Smooth muscle cell (in vitro differentiated cells): ENCODE results near the gene SYT6. TPM values are rescaled to one million over a fixed set of nuclear protein-coding genes. Genes with fewer than 3 reads are reported as not detected.
A peak's percentile ranks its signal among the peaks of the same experiment; 100 is the strongest.

Experiments
- DNase-seq: peaks from one replicate; lab custom pipeline; 2025; ENCODE audit not compliant: unreplicated experiment; lab: John Stamatoyannopoulos, UW
- H2AFZ ChIP-seq: fragments of 200-600 bp; sonication (generic); 2 replicates; pipeline ENCODE4 v1.6.0; 2016; ENCODE audit warnings: antibody characterized with exemption, low read depth, mild to moderate bottlenecking
- H3F3A ChIP-seq: fragments of 200-600 bp; sonication (generic); 2 replicates; pipeline ENCODE4 v1.6.0; 2017; ENCODE audit warnings: antibody characterized with exemption, low read depth
- H3K27ac ChIP-seq: fragments of 200-600 bp; sonication (generic); 2 replicates; pipeline ENCODE4 v1.5.1; 2016; ENCODE audit warnings: low read depth, mild to moderate bottlenecking
- H3K27me3 ChIP-seq: fragments of 200-600 bp; sonication (generic); 2 replicates; pipeline ENCODE4 v1.6.1; 2016; ENCODE audit warnings: low read depth, mild to moderate bottlenecking
- H3K36me3 ChIP-seq: fragments of 200-600 bp; sonication (generic); 2 replicates; pipeline ENCODE4 v1.5.1; 2016; ENCODE audit warnings: low read depth
- H3K4me1 ChIP-seq: fragments of 200-600 bp; sonication (generic); 2 replicates; pipeline ENCODE4 v1.5.1; 2016; ENCODE audit warnings: low read depth
- H3K4me2 ChIP-seq: fragments of 200-600 bp; sonication (generic); 2 replicates; pipeline ENCODE4 v1.6.0; 2016; ENCODE audit warnings: mild to moderate bottlenecking
- H3K4me3 ChIP-seq: fragments of 200-600 bp; sonication (generic); 2 replicates; pipeline ENCODE4 v1.5.1; 2016; ENCODE audit warnings: mild to moderate bottlenecking
- H3K79me2 ChIP-seq: fragments of 200-600 bp; sonication (generic); 2 replicates; pipeline ENCODE4 v1.6.0; 2016; ENCODE audit warnings: low read depth, mild to moderate bottlenecking
- H3K9ac ChIP-seq: fragments of 200-600 bp; sonication (generic); 2 replicates; pipeline ENCODE4 v1.6.0; 2016; ENCODE audit warnings: low read depth
- H3K9me3 ChIP-seq: fragments of 200-600 bp; sonication (generic); replicated peaks from 2 replicates; pipeline ENCODE4 v1.5.1; 2016; ENCODE audit warnings: low read depth
- H4K20me1 ChIP-seq: fragments of 200-600 bp; sonication (generic); 2 replicates; pipeline ENCODE4 v1.6.0; 2016; ENCODE audit warnings: low read depth
- CTCF ChIP-seq: fragments of 200-600 bp; sonication (generic); IDR thresholded peaks from 2 replicates; pipeline ENCODE4 v1.5.1; 2017; ENCODE audit warnings: borderline replicate concordance, mild to moderate bottlenecking, antibody characterized with exemption; ENCODE audit not compliant: insufficient read depth, poor library complexity, severe bottlenecking
- WGBS: methylation state at CpG from one replicate; pipeline ENCODE4 v1.1.7; 2016; ENCODE audit warnings: low lambda C conversion rate; 5-methylcytosine and 5-hydroxymethylcytosine counted together
- polyA plus RNA-seq: library from polyadenylated mRNA; unstranded; fragments of >200 nt; fragmentation: Nextera tagmentation; extraction: Ambion mirVana; gene quantifications from 2 replicates; pipeline ENCODE4 v1.2.1, GENCODE V29; 2016
- total RNA-seq: library from RNA; depleted of rRNA; stranded (reverse); fragments of >200 nt; gene quantifications from 2 replicates; pipeline ENCODE4 v1.2.3, GENCODE V29; 2014

SYT6 gene, protein sequence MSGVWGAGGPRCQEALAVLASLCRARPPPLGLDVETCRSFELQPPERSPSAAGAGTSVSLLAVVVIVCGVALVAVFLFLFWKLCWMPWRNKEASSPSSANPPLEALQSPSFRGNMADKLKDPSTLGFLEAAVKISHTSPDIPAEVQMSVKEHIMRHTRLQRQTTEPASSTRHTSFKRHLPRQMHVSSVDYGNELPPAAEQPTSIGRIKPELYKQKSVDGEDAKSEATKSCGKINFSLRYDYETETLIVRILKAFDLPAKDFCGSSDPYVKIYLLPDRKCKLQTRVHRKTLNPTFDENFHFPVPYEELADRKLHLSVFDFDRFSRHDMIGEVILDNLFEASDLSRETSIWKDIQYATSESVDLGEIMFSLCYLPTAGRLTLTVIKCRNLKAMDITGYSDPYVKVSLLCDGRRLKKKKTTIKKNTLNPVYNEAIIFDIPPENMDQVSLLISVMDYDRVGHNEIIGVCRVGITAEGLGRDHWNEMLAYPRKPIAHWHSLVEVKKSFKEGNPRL
- not detected in 2 replicates for total RNA-seq
- 0.15 TPM in 1 of 2 replicates, not detected in the other for polyA plus RNA-seq

DNA sequence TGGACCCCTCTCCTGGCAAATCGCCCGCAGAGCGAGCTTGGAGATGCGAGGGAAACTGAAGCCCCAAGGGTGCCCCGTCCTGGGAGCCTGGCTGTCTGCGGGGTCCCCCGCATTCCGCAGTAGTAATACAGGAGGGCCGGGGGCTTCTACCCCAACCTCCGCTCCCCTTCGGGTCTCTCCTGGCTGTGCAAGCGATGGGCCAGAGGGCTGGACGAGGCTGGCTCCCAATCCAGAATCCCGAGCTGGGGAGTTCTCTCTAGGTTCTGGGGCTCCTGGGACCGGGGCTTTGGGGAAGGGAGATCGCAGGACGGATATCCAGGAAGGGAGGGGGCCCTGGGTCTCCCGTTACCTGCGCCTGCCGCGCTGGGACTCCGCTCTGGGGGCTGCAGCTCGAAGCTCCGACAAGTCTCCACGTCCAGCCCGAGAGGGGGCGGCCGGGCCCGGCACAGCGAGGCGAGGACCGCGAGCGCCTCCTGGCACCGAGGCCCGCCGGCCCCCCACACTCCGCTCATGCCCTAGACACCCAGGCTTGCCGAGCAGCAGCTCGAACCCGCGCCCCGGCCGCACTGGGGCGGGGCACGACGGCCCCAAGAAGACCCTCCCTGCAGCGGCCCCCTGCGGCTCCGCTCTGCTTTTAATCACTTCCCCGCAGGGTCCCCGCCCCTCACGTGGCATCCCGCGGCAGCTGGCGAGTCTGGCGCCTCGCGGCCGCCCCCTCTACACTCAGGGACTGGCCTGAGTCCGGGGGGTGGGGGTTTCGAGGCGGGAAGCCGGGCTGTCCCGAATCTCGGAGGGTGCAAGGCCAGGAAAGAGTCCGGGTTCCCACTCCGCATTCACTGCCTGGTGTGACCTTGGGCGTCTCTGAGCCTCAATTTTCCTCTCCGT lies at the start of gene SYT6:
Gene SYT6, minus strand, starts transcription at position 609 of the 885 bp plus-strand sequence. Its CDS starts 97 bp downstream, at position 512.
- DNase-seq = no peak
- Histone ChIP-seq H3K4me3 (peak within 1 kb of the TSS; percentile 50), H4K20me1 (no peaks in the 10 kb centered on the region), H3K9me3 (no peaks in the 10 kb centered on the region), H3K9ac (no peak within 1 kb of the TSS), H3K79me2 (no peaks in the 10 kb centered on the region), H2AFZ (no peak within 1 kb of the TSS), H3K4me2 (peak within 1 kb of the TSS; percentile 88), H3F3A (peaks cover 7% of the 10 kb centered on the region), H3K27ac (no peak within 1 kb of the TSS), H3K4me1 (peaks cover 6% of the 10 kb centered on the region), H3K36me3 (no peaks in the 10 kb centered on the region), H3K27me3 (peaks cover 100% of the 10 kb centered on the region)
- 4% methylated on average over 51 of the region's 70 CpGs for WGBS
- TF ChIP-seq CTCF = no peak

- no peaks in the 10 kb centered on the region for H4K20me1 ChIP-seq
- H3K4me1 ChIP-seq = no peaks in the 10 kb centered on the region
- H3K4me3 ChIP-seq = no peak overlapping the region
- H3K9me3 ChIP-seq = no peaks in the 10 kb centered on the region
- no peak overlapping the region for H3K4me2 ChIP-seq
- H3K9ac ChIP-seq = no peak overlapping the region
- WGBS = 83% methylated on average over 3 of the region's 3 CpGs
- no peak overlapping the region for H2AFZ ChIP-seq
- no peak for TF ChIP-seq CTCF
- no peak overlapping the region for H3K27ac ChIP-seq
- H3F3A ChIP-seq = no peaks in the 10 kb centered on the region
- peaks cover 16% of the 10 kb centered on the region for H3K27me3 ChIP-seq
- H3K36me3 ChIP-seq = no peaks in the 10 kb centered on the region
- no peak for DNase-seq
- no peaks in the 10 kb centered on the region for H3K79me2 ChIP-seq
Observed at GRCh38 chr1:114201486-114201885, 47.8 kb upstream of the SYT6 start.

- no peak for DNase-seq
- Histone ChIP-seq H3K9me3 (no peaks in the 10 kb centered on the region), H4K20me1 (no peaks in the 10 kb centered on the region), H3K4me3 (no peak overlapping the region), H3K27me3 (peaks cover 29% of the 10 kb centered on the region), H3K79me2 (no peaks in the 10 kb centered on the region), H2AFZ (no peak overlapping the region), H3K4me1 (no peaks in the 10 kb centered on the region), H3K36me3 (no peaks in the 10 kb centered on the region), H3K9ac (no peak overlapping the region), H3F3A (no peaks in the 10 kb centered on the region), H3K27ac (no peak overlapping the region), H3K4me2 (no peak overlapping the region)
- 92% methylated on average over 3 of the region's 3 CpGs for WGBS
- TF ChIP-seq CTCF = no peak
Observed at GRCh38 chr1:114199017-114199594, 45.4 kb upstream of the SYT6 start.
